GM19238 (cell line): ENCODE measurements around the gene MEN1.
A peak's percentile ranks its signal among the peaks of the same experiment; 100 is the strongest.

Experiments used
- DNase-seq: peaks from one replicate; pipeline ENCODE4 v3.0.0; 2011; ENCODE audit warnings: low spot score; ENCODE audit not compliant: insufficient read length

Gene MEN1

DNA sequence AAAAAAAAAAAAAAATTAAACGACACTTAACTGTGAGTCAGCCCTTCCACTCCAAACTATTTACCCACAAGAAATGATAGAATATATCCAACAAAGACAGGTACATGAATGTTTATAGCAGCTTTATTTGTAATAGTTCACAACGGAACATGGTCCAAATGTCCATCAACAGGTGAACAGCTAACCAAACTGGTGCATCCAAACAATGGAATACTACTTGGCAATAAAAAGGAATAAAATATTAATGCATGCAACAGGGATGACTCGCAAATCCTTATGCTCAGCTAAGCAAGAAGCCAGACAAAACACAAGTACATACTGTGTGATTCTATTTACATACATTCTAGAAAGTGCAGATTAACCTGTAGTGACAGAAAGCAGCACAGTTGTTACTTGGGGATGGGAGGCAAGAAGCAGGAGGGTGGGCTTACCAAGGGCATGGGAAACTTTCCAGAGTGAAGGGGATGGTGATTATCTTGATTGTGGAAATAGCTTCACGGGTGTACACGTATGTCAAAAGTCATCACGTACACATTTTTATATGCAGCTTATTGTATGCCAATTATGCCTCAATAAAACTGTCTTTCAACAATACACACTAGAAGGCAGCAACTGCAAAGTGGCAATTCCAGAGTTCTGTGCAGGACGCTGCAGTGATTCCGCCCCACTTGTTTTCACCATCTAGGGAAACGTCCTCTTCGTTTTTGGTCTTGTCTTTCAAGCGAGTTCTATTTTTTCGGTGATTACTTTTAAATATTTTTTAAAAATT, 25.4 kb downstream of the MEN1 start:
- no peak for DNase-seq

GRCh38 chr11:64778473-64779298, 31.7 kb downstream of the MEN1 start, which contains the start of gene SF1:
SF1 (minus strand) TSS chr11:64778542; CDS start chr11:64778392, 150 bp downstream.
- DNase-seq: peak; percentile 93

DNA sequence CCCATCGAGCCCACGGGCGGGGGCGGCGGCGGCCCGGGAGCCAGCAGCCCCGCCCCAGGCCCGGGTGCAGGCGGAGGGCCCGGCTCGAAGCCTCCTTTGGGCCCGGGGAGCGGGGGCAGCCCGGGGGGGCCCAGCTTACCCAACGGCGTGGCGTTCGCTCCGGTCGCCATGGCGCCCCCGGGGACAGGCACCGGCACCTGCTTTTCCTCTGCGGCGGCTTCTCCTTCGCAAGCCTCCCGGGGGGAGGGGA, 32.2 kb downstream of the MEN1 start:
- no peak for DNase-seq

- peak; percentile 88 for DNase-seq
Measured at GRCh38 chr11:64777449-64778222, 32.7 kb downstream of the MEN1 start.

- no peak for DNase-seq
Measured at GRCh38 chr11:64776875-64777274, 33.5 kb downstream of the MEN1 start.

- DNase-seq: no peak
Measured at GRCh38 chr11:64776425-64776824, 33.9 kb downstream of the MEN1 start.

DNA sequence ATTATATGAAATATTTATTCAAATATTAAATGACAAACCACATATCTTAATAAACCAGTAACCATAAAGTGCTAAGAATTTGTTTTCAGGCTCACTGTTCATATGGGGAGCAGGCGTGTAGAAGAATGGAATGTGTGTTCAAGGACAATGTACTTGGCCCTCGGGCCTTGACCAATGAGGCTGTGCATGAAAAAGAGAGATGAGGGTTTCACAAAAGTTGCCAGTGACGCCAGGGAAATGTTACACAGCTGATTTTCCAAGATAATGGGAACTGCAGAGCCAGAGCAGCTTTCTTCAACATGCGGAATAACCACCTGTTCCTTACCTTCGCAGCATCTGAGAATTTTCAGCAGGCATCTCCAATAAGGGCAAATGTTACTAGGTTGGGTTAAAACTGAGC, 36.2 kb downstream of the MEN1 start:
- no peak for DNase-seq

DNA sequence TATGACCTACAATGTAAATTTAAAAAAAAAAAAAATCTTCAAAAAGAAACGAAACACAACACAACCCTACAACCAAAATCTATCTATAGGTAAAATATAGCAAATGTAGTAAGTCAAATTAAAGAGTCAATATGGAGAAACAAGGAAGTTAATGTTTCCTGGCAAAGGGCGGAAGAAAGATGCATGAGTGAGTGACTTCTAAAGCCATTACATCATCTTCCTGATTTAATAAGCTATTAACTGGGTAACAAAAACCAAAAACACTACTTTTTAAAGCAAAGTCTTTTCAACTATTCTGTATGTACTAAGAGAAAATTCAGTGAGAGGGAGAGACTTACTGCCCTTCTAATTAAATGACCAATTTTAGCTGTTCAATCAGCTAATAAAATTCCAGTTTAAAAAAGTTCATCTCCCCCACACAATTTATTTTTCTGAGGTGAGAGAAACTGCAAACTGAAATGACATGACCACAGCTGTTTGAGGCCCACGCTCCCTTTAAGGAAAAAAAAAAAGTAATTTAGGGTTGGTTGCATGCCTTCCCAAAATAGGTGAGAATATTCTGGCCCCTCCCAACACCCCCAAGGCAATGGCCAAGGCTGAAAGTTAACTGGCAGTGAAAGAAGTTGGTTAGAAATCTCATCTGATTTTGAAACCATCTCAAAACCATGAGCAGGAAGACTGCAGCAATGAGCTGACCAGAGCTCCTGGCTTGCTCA, 37.9 kb downstream of the MEN1 start:
- DNase-seq: no peak

GRCh38 chr11:64771861-64772260, 38.5 kb downstream of the MEN1 start:
- DNase-seq: no peak

DNA sequence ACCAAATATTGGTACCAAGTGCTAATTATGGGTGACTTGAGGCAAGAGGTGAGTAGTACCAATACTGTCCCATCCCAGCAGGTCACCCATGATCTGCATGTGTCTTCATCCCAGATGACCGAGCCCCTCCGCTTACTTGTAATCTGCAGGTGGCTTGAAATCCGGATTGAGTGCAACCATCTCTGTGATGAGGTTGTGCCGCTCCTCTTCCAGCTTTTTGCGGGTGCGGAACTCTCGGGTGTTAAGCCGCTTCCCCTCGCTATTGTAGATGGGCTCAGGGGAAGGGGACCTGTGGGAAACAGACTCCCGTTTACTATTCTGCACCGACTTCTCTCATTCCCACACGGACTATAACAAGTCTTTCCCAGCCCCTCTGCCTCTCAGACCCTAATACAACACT, 40.2 kb downstream of the MEN1 start:
- DNase-seq: no peak

GRCh38 chr11:64769283-64769682, 41.1 kb downstream of the MEN1 start:
- no peak for DNase-seq

DNA sequence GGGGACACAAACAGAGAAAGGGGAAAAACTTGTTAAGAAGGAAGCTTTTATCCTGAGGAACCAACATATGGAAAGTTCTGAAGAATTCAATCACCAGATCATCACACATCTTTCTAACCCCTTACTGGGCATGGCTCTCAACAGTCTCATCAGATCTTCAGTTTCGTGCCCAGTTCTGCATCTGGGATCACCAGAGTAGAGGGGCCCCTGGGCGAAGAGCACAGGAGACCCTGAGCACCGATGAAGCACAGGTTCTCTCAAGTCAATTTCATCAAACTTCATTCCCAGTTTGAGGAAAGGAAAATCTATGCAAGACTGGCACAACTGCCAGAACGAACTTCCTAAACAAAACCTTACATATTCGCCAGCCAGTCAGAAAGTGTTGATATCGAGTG, 42.1 kb downstream of the MEN1 start:
- DNase-seq: no peak

DNA sequence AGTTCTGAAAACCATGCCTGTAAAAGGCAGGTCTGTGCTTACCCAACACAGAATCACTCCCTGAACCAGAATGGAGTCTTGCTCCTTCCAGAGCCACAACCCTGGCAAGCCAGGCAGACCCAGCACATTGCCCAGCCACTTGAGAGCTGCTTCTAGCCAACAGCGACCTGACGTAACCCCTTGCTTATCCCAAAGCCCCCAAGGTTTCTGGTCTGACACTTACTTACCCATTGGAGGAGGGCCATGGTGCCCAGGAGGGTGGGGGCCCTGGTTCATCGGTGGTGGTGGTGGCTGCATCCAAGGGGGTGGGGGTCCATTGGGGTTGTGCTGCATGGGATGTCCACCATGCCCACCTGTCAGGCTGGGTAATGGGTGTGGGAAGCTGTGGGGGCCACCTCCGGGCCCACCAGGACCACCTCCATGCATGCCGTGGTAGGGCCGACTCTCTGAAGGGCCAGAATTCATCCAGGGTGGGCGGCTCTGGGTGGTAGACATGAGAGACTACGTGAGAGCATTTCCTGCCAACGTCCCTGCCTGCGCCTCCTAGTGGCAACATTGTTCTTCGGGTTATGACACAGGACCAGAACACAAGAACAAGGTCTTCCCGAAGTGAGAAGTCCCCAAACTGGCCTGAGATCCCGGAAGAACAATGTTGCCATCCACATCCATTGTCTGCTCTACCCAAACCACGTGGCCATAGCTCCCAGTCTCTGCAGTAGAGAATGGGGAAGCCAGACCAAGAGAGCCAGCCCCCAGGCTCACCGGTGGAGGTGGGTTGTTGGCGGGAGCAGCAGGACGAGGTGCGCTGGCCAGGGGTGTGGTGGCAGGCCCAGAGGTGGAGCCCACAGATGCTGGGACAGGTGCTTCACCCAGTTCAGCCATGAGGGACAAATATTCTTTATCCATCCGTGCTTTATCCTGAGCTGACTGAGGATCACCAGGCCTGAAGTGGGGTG, 42.7 kb downstream of the MEN1 start:
- no peak for DNase-seq

DNA sequence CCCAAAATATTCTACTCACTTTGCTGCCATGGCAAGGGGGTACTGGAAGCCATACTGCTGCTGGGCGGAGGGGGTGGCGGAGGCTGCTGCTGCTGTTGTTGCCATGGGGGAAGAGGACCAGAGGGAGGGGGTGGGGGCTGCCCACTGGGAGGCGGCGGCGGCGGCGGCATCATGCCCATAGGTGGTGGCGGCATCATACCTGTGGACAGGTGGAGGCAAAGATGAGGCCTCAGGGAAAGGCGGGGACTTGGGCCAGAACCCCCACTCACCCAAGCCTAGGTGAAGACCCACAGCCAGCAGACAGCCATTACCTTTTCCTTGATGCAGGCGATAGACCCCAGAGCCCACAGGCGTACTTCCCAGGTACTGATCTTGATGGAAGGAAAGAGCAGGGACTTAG, 43.5 kb downstream of the MEN1 start:
- no peak for DNase-seq

DNA sequence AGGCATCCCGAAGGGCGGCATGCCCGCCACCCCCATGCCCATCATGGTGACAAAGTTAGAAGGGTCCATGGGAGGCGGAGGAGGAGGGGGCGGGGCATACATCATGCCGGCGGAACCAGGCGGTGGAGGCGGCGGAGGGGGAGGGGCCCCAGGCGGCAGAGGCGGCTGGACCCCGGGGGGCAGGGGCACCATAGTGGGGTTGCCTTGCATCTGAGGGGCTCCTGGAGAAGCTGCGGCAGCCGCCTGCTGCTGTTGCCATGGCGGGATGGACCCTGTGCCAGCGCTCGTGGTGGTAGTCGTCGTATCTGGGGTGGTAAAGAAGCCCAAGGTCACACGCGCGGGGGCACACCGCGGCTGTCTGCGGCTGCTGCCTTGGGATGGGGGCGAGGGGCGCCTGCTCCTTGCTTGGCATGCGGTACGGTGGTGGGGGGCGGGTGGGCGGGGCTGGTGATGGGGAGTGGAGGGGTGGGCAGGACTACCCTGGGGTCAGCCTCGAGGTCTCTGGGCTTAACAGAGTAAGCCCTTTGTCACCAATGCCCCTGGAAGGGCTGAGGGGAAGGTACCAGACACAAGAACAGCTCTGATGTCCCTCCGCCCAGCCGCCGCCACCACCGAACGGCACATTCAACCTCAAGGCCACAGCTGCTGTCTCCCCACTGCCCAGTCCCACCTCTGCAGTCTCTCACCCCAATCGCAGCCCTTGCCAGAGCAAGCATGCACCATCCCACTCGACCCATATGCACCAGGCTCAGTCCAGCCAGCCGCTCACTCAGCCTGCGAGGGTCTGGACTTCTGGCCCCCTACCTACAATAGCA, 44.3 kb downstream of the MEN1 start:
- no peak for DNase-seq

DNA sequence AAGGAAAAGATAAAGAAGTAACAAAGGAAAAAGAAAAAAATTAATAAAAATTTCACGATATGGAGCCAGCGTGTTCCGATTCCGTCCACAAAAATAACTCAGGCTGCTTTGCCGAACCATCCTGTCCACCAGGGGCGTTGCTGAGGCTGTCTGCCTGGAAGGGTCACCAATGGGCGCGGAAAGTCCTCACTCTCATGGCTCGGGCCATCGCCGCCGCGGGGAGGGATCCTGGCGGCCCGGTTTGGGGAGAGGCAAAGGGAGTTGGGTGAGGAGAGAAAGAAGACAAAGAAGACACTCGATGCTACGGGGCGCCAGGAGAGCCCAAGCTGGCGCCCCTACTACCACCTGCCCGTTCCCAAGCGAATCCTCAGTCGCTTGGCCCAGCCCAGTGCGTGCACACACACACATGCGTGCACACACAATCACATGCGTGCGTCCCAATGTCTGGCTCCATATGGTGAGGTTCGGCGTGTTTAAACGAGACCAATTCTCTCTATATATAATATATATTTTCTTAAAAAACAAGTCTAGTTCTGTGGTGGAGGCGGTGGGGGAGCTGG, 45.0 kb downstream of the MEN1 start:
- DNase-seq: no peak

DNA sequence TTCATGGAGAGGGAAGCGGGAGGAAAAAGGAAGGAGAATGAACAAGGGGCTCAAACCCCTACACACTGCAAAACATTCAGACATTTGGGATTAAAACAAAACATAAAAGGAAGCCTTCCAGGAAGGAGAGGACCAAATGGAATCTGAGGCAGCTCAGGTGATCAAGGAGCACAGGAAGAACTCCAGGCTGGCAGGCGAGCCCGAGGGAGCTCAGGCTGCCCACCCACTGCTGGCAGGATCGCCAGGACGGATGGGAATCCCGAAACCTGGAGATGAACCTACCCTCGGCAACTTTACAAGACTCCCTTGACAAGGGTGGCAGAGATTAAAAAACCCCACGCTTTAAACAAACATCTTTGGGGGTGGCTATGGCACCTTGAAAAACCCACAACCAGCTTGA, 45.6 kb downstream of the MEN1 start:
- DNase-seq: no peak

GRCh38 chr11:64764040-64764611, 46.2 kb downstream of the MEN1 start:
- no peak for DNase-seq

- no peak for DNase-seq
Measured at GRCh38 chr11:64763526-64764039, 46.8 kb downstream of the MEN1 start.
